Esophagus squamous epithelium (tissue), 4 donors: ENCODE measurements around the gene EEF1A1.

Experiments used
- POLR2A ChIP-seq, 4 donors: fragments of 450-650 bp; IDR thresholded peaks; one replicate each; pipeline ENCODE4 v1.6.1; 2017; ENCODE audit warnings: antibody characterized with exemption in 4 of 4, mild to moderate bottlenecking in 4 of 4, moderate library complexity in 3 of 4
- TF ChIP-seq, protein P1 (sequence below), 6 experiments: fragments of 450-650 bp in 4 of 6; fragments of 200-600 bp in 2 of 6; sonication (generic) in 2 of 6; IDR thresholded peaks; one replicate each; pipeline ENCODE4 v1.5.1; 2016 to 2019; ENCODE audit warnings: antibody characterized with exemption in 6 of 6, mild to moderate bottlenecking in 4 of 6, moderate library complexity in 4 of 6

DNA sequence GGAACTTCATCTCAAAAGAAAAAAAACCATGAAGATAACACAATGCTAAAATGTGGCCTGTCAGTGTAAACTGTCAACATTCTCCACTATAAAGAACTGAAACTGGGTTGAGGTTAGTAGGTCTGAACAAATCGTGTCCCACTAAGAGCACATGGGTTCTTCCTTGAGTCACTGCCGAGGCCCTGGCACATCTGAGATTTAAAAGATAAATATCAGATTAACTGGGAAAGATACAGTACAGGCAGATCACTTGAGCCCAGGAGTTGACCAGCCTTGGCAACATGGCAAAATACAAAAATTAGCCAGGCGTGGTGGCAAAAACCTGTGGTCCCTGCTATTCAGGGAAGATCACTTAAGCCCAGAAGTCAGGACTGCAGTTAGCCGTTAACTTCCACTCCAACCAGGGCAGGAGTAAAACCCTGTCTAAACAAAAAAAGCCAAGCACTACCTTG lies 5.6 kb downstream of the EEF1A1 start:
- TF ChIP-seq POLR2A (IDR thresholded peaks at IDR 0.05), result no peak
- TF ChIP-seq, protein P1, sequence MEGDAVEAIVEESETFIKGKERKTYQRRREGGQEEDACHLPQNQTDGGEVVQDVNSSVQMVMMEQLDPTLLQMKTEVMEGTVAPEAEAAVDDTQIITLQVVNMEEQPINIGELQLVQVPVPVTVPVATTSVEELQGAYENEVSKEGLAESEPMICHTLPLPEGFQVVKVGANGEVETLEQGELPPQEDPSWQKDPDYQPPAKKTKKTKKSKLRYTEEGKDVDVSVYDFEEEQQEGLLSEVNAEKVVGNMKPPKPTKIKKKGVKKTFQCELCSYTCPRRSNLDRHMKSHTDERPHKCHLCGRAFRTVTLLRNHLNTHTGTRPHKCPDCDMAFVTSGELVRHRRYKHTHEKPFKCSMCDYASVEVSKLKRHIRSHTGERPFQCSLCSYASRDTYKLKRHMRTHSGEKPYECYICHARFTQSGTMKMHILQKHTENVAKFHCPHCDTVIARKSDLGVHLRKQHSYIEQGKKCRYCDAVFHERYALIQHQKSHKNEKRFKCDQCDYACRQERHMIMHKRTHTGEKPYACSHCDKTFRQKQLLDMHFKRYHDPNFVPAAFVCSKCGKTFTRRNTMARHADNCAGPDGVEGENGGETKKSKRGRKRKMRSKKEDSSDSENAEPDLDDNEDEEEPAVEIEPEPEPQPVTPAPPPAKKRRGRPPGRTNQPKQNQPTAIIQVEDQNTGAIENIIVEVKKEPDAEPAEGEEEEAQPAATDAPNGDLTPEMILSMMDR (IDR thresholded peaks at IDR 0.05), result no peak
